ENCODE results near the gene ERF. TPM values are rescaled to one million over a fixed set of nuclear protein-coding genes. Genes with fewer than 3 reads are reported as not detected.

The ERF gene
- total and polyA plus RNA-seq, 2 donors (not counting 1 experiment from before 2014, with no cell fraction given), result 48.6 to 51.5 TPM

- Histone ChIP-seq H3K9ac (ENCODE audit: low read length) (no peak overlapping the region), H3K4me3 (ENCODE audit: control extremely low read depth in 1 of 5, extremely low read depth in 1 of 5, insufficient read depth in 1 of 5, low read depth in 2 of 5, low read length in 4 of 5) (no peak overlapping the region), H3K79me2 (ENCODE audit: control insufficient read depth, insufficient read depth, low read length) (peaks cover 11% of the 10 kb centered on the region), H3K4me2 (replicated peaks; ENCODE audit: low read depth, low read length, poor library complexity, severe bottlenecking) (no peak overlapping the region), H3K27me3 (replicated peaks in 1 of 4; ENCODE audit: control extremely low read depth in 1 of 4, control insufficient read depth in 3 of 4, insufficient read depth in 4 of 4, low read length in 3 of 4) (no peaks in the 10 kb centered on the region), H3K9me3 (ENCODE audit: control extremely low read depth in 1 of 3, control insufficient read depth in 2 of 3, insufficient read depth in 1 of 3, low read length in 2 of 3) (peaks cover 0 to 4% (median 0%) of the 10 kb centered on the region in 3 donors), H4K20me1 (ENCODE audit: control insufficient read depth, insufficient read depth, low read length, poor library complexity, severe bottlenecking) (peaks cover 15% of the 10 kb centered on the region), H2AFZ (ENCODE audit: insufficient read depth, low read depth, low read length, poor library complexity, severe bottlenecking) (no peak overlapping the region), H3K27ac (ENCODE audit: low read length in 2 of 2) (no peak overlapping the region), H3K36me3 (replicated peaks in 1 of 2; ENCODE audit: control extremely low read depth in 1 of 2, control insufficient read depth in 1 of 2, extremely low read depth in 1 of 2, insufficient read depth in 2 of 2, low read length in 1 of 2) (peaks cover 2 to 15% of the 10 kb centered on the region in 2 experiments), H3K4me1 (ENCODE audit: control insufficient read depth in 2 of 2, insufficient read depth in 2 of 2, low read length in 2 of 2) (peaks cover 24 to 41% of the 10 kb centered on the region in 2 donors)
- no peaks in the 10 kb centered on the region for H3K9me3 Mint-ChIP-seq (ENCODE audit: insufficient read depth)
- no peak overlapping the region for H3K27ac Mint-ChIP-seq
- ChIA-PET POLR2A (interaction anchor here (0.5 to 0.8 kb wide), 2 partner anchors 11 to 17 kb away, joined by 4 to 6 read pairs; no protein-coding TSS in a partner anchor), CTCF (interaction anchor here (0.6 to 8.9 kb wide), 4 partner anchors 32 to 124 kb away, joined by 3 to 89 read pairs (median 6); no protein-coding TSS in a partner anchor)
- peaks cover 45% of the 10 kb centered on the region for H3K4me1 Mint-ChIP-seq
- no peak overlapping the region for H3K4me3 Mint-ChIP-seq
- 60% methylated on average over 1 of the region's 6 CpGs for WGBS (ENCODE audit: insufficient coverage)
- intact Hi-C loops (cut with micrococcal nuclease), result no loop called here
- DNase-seq (no peak), ATAC-seq (ENCODE audit: low read depth) (no peak)
- TF ChIP-seq EZH2 (IDR thresholded peaks at IDR 0.05; ENCODE audit: borderline replicate concordance, insufficient read depth, low read depth, low read length, poor library complexity, severe bottlenecking) (no peak), CTCF (IDR thresholded peaks at IDR 0.05) (no peak)
- H3K27me3 Mint-ChIP-seq, result no peaks in the 10 kb centered on the region
Observed at GRCh38 chr19:42247640-42248199, 7.2 kb downstream of the ERF start.

DNA sequence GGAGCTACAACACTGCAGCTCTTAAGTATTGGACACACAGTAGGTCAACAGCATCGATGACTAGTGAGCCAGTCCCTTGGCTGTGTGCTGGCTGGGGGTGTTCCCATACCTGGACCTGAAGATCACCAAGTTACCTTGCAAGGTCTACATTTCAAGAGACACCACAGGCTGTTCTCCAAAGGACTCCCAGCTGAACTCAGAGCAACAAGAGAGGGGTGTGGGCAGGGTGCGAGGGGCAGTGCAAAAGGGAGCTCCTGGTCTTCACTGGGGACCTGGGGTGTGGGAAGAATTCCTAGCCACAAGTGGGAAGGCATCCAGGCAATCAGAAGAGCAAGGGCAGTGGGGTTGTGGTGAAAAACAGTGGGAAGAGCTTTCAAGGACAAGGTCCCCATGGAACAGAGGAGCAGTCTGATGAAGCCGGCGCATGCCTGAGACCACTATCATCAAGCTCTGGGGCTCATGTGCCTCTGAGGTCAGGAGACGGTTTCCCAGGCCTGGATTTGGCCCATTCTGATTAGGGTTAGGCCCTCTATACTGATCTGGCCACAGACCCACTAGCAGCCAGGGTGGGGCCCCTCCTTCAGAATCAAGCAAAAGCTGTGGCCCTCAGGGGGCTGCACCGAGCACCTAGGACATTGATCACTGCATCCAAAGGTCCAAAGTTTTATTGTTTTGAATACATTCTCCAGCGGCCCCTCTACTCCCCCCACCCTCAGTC lies 7.8 kb downstream of the ERF start:
- CTCF ChIA-PET, result interaction anchor here (0.6 to 8.9 kb wide), 7 partner anchors 11 to 123 kb away, joined by 3 to 89 read pairs (median 5); no protein-coding TSS in a partner anchor
- Mint-ChIP-seq H3K27me3 (no peaks in the 10 kb centered on the region), H3K9me3 (ENCODE audit: insufficient read depth) (no peaks in the 10 kb centered on the region), H3K27ac (peak overlapping the region; percentile 26), H3K4me1 (peaks cover 41% of the 10 kb centered on the region), H3K4me3 (no peak overlapping the region)
- H3K4me1 ChIP-seq (ENCODE audit: control insufficient read depth in 2 of 2, insufficient read depth in 2 of 2, low read length in 2 of 2), result peaks cover 20 to 34% of the 10 kb centered on the region in 2 donors
- H3K4me2 ChIP-seq (replicated peaks; ENCODE audit: low read depth, low read length, poor library complexity, severe bottlenecking), result no peak overlapping the region
- H3K9ac ChIP-seq (ENCODE audit: low read length), result no peak overlapping the region
- intact Hi-C loops (cut with micrococcal nuclease), result no loop called here
- no peak overlapping the region for H2AFZ ChIP-seq (ENCODE audit: insufficient read depth, low read depth, low read length, poor library complexity, severe bottlenecking)
- peaks cover 2 to 15% of the 10 kb centered on the region in 2 experiments for H3K36me3 ChIP-seq (replicated peaks in 1 of 2; ENCODE audit: control extremely low read depth in 1 of 2, control insufficient read depth in 1 of 2, extremely low read depth in 1 of 2, insufficient read depth in 2 of 2, low read length in 1 of 2)
- no peak overlapping the region for H3K27ac ChIP-seq (ENCODE audit: low read length in 2 of 2)
- peaks cover 7% of the 10 kb centered on the region for H3K79me2 ChIP-seq (ENCODE audit: control insufficient read depth, insufficient read depth, low read length)
- 92% methylated on average over 5 of the region's 7 CpGs for WGBS (ENCODE audit: insufficient coverage)
- TF ChIP-seq EZH2 (IDR thresholded peaks at IDR 0.05; ENCODE audit: borderline replicate concordance, insufficient read depth, low read depth, low read length, poor library complexity, severe bottlenecking) (no peak), CTCF (IDR thresholded peaks at IDR 0.05) (no peak)
- DNase-seq (peak; percentile 39), ATAC-seq (ENCODE audit: low read depth) (no peak)
- peaks cover 10% of the 10 kb centered on the region for H4K20me1 ChIP-seq (ENCODE audit: control insufficient read depth, insufficient read depth, low read length, poor library complexity, severe bottlenecking)
- no peaks in the 10 kb centered on the region for H3K27me3 ChIP-seq (replicated peaks in 1 of 4; ENCODE audit: control extremely low read depth in 1 of 4, control insufficient read depth in 3 of 4, insufficient read depth in 4 of 4, low read length in 3 of 4)
- H3K4me3 ChIP-seq (ENCODE audit: control extremely low read depth in 1 of 5, extremely low read depth in 1 of 5, insufficient read depth in 1 of 5, low read depth in 2 of 5, low read length in 4 of 5), result no peak overlapping the region
- POLR2A ChIA-PET, result interaction anchor here (0.5 to 0.6 kb wide), 2 partner anchors 11 to 15 kb away, joined by 4 to 5 read pairs; no protein-coding TSS in a partner anchor
- peaks cover 0 to 4% (median 0%) of the 10 kb centered on the region in 3 donors for H3K9me3 ChIP-seq (ENCODE audit: control extremely low read depth in 1 of 3, control insufficient read depth in 2 of 3, insufficient read depth in 1 of 3, low read length in 2 of 3)

All from B cell (primary cell).